Right ventricle myocardium superior (tissue), 1 donor: Measurements from ENCODE around the gene RAD21L1. TPM values are rescaled to one million over a fixed set of nuclear protein-coding genes. Genes with fewer than 3 reads are reported as not detected.
A peak's percentile ranks its signal among the peaks of the same experiment; 100 is the strongest.

Experiments used
- ATAC-seq: fragments of 200-7000 bp; cut with Tn5 transposase; one replicate; pipeline ENCODE4 v1.9.1; 2020; ENCODE audit warnings: mild to moderate bottlenecking; ENCODE audit not compliant: poor library complexity
- DNase-seq: peaks from one replicate; pipeline ENCODE4 v3.0.0-alpha.2; 2020
- intact Hi-C: fragments of 100-400 bp; cut with DNase I; formaldehyde crosslinking; loops from one replicate; pipeline ENCODE4 v1.11.2; 2022
- total RNA-seq: library from RNA; stranded (reverse); fragmentation: NEBNext Ultra II Directional; extraction: Animal tissue kit (Norgen Biotek cat#: 25700); gene quantifications from one replicate; pipeline ENCODE4 v1.2.1, GENCODE V29; 2021
- donor health status: DM: no; HTN: yes; CAD: no; lungs with severe emphysema.

Gene RAD21L1
- total RNA-seq, 1 donor from 2014 or later, result not detected

GRCh38 chr20:1197801-1198200, 28.0 kb upstream of the RAD21L1 start:
- intact Hi-C loops, result no loop called here
- no peak for DNase-seq
- no peak for ATAC-seq

- ATAC-seq, result no peak
- DNase-seq, result no peak
- intact Hi-C loops, result no loop called here
Observed at GRCh38 chr20:1198751-1199150, 27.1 kb upstream of the RAD21L1 start.

GRCh38 chr20:1199212-1199873, 26.5 kb upstream of the RAD21L1 start:
- ATAC-seq, result no peak
- no peak for DNase-seq
- intact Hi-C loops, result no loop called here

- no peak for DNase-seq
- ATAC-seq, result no peak
- intact Hi-C loops, result loop anchor here (10.0 kb wide), 1 partner anchor 95 kb away; no protein-coding TSS in a partner anchor
Observed at GRCh38 chr20:1199964-1200363, 25.9 kb upstream of the RAD21L1 start.

GRCh38 chr20:1202762-1203504, 22.9 kb upstream of the RAD21L1 start, which contains the start of gene C20orf202:
TSS of gene C20orf202 (plus strand) at chr20:1203454. CDS start at chr20:1203586, 132 bp downstream.
- intact Hi-C loops, result loop anchor here (10.0 kb wide), 1 partner anchor 98 kb away; no protein-coding TSS in a partner anchor
- DNase-seq, result no peak
- ATAC-seq, result no peak

- intact Hi-C loops, result loop anchor here (10.0 kb wide), 1 partner anchor 99 kb away; no protein-coding TSS in a partner anchor
- ATAC-seq, result no peak
- DNase-seq, result no peak
Observed at GRCh38 chr20:1203630-1204029, 22.2 kb upstream of the RAD21L1 start.

- ATAC-seq (peak; percentile 39), DNase-seq (no peak)
- intact Hi-C loops, result loop anchor here (10.0 kb wide), 1 partner anchor 99 kb away; no protein-coding TSS in a partner anchor
Observed at GRCh38 chr20:1204113-1204512, 21.7 kb upstream of the RAD21L1 start.

GRCh38 chr20:1204576-1204975, 21.3 kb upstream of the RAD21L1 start:
- ATAC-seq (peak; percentile 48), DNase-seq (no peak)
- intact Hi-C loops, result loop anchor here (10.0 kb wide), 1 partner anchor 100 kb away; no protein-coding TSS in a partner anchor

- no peak for ATAC-seq
- no peak for DNase-seq
- intact Hi-C loops, result loop anchor here (10.0 kb wide), 1 partner anchor 101 kb away; no protein-coding TSS in a partner anchor
Observed at GRCh38 chr20:1205802-1206201, 20.0 kb upstream of the RAD21L1 start.

GRCh38 chr20:1206366-1207148, 19.3 kb upstream of the RAD21L1 start:
- ATAC-seq (no peak), DNase-seq (no peak)
- intact Hi-C loops, result loop anchor here (10.0 kb wide), 1 partner anchor 102 kb away; no protein-coding TSS in a partner anchor

- ATAC-seq (no peak), DNase-seq (no peak)
- intact Hi-C loops, result loop anchor here (10.0 kb wide), 1 partner anchor 103 kb away; no protein-coding TSS in a partner anchor
Observed at GRCh38 chr20:1207293-1207878, 18.5 kb upstream of the RAD21L1 start.

GRCh38 chr20:1209447-1210387, 16.1 kb upstream of the RAD21L1 start:
- no peak for ATAC-seq
- no peak for DNase-seq
- intact Hi-C loops, result loop anchor here (5.0 to 10.0 kb wide), 3 partner anchors 105 to 392 kb away; no protein-coding TSS in a partner anchor

- intact Hi-C loops, result loop anchor here (5.0 to 10.0 kb wide), 2 partner anchors 256 to 393 kb away; no protein-coding TSS in a partner anchor
- no peak for DNase-seq
Observed at GRCh38 chr20:1210501-1210900, 15.3 kb upstream of the RAD21L1 start.

GRCh38 chr20:1212023-1212422, 13.8 kb upstream of the RAD21L1 start:
- intact Hi-C loops, result loop anchor here (5.0 to 10.0 kb wide), 2 partner anchors 257 to 395 kb away; no protein-coding TSS in a partner anchor
- ATAC-seq, result no peak

More at GRCh38 chr20:1210501-1210900, 15.3 kb upstream of the RAD21L1 start:
- no peak for ATAC-seq

GRCh38 chr20:1212607-1213396, 13.0 kb upstream of the RAD21L1 start:
- ATAC-seq, result peak; percentile 92
- intact Hi-C loops, result loop anchor here (5.0 to 10.0 kb wide), 2 partner anchors 258 to 396 kb away; no protein-coding TSS in a partner anchor
- DNase-seq, result peak; percentile 72

More at GRCh38 chr20:1212023-1212422, 13.8 kb upstream of the RAD21L1 start:
- no peak for DNase-seq

GRCh38 chr20:1214838-1215261, 11.0 kb upstream of the RAD21L1 start:
- DNase-seq (no peak), ATAC-seq (no peak)
- intact Hi-C loops, result loop anchor here (5.0 to 10.0 kb wide), 2 partner anchors 260 to 398 kb away; no protein-coding TSS in a partner anchor
